Measurements from ENCODE around the gene MEG3. TPM values are rescaled to one million over a fixed set of nuclear protein-coding genes. Genes with fewer than 3 reads are reported as not detected.
A peak's percentile ranks its signal among the peaks of the same experiment; 100 is the strongest.

MEG3 gene
- total RNA-seq, 1 donor from 2014 or later: 34.8 TPM

Small RNA genes within 50 kb of the gene (microRNA-seq; reads per million reads assigned to microRNA genes)
- gene MIR127: 554 reads per million, percentile 75 among the genes with 10 or more reads in this experiment
- gene MIR136: 33.6 reads per million, percentile 40 among the genes with 10 or more reads in this experiment
- gene MIR2392: not detected
- 320 reads per million, percentile 67 among the genes with 10 or more reads in this experiment for gene MIR337
- 21.3 reads per million, percentile 34 among the genes with 10 or more reads in this experiment for gene MIR431
- gene MIR432: 21.7 reads per million, percentile 35 among the genes with 10 or more reads in this experiment
- gene MIR433: 39.0 reads per million, percentile 41 among the genes with 10 or more reads in this experiment
- gene MIR493: 111 reads per million, percentile 54 among the genes with 10 or more reads in this experiment
- gene MIR665: 1.1 reads per million

Other genes starting within 250 kb of the MEG3 start
- 0.68 TPM for gene BEGAIN, start 238.7 kb upstream of the MEG3 start, total RNA-seq
- gene DLK1, start 99.2 kb upstream of the MEG3 start, total RNA-seq: 52.3 TPM
- gene RTL1, start 77.6 kb downstream of the MEG3 start, total RNA-seq: not detected